Right cardiac atrium (tissue), 5 donors: Measurements from ENCODE around the gene MZB1. TPM values are rescaled to one million over a fixed set of nuclear protein-coding genes. Genes with fewer than 3 reads are reported as not detected.
"Not testable (repeated sequence)": the region's sequence is repeated elsewhere in the genome, so short reads cannot be mapped to it uniquely, and the experiment has no call there.

Source experiments
- ATAC-seq, 2 donors: fragments of 200-7000 bp; cut with Tn5 transposase; one replicate each; pipeline versions ENCODE4 v1.8.0 to v1.9.1; 2020; ENCODE audit warnings: moderate library complexity in 2 of 2, mild to moderate bottlenecking in 1 of 2
- DNase-seq, 3 donors: peaks; one replicate each; pipeline ENCODE4 v3.0.0-alpha.2; 2020
- H3K27ac ChIP-seq: one replicate; pipeline ENCODE4 v1.5.1; 2013; ENCODE audit warnings: mild to moderate bottlenecking, low read length, control low read depth, moderate library complexity
- H3K27me3 ChIP-seq: one replicate; pipeline ENCODE4 v1.6.1; 2013; ENCODE audit not compliant: control insufficient read depth, insufficient read depth
- H3K4me1 ChIP-seq: one replicate; pipeline ENCODE4 v1.6.1; 2013; ENCODE audit warnings: low read length; ENCODE audit not compliant: control insufficient read depth, insufficient read depth
- H3K4me3 ChIP-seq: one replicate; pipeline ENCODE4 v1.5.1; 2013; ENCODE audit warnings: low read length, control low read depth
- H3K9me3 ChIP-seq: one replicate; pipeline ENCODE4 v1.6.1; 2013; ENCODE audit warnings: low read length; ENCODE audit not compliant: control insufficient read depth
- WGBS: extraction: QIAGEN DNeasy Blood & Tissue Kit; methylation state at CpG from one replicate; pipeline ENCODE4 v1.1.7; 2013; 5-methylcytosine and 5-hydroxymethylcytosine counted together
- intact Hi-C, 4 donors: fragments of 100-400 bp; cut with DNase I; formaldehyde crosslinking; loops; one replicate each; pipeline versions ENCODE4 v1.11.0 to v1.14.0; 2022 to 2023
- polyA plus RNA-seq: library from polyadenylated mRNA; stranded (reverse); fragments of 200-250 nt; gene quantifications from one replicate; pipeline ENCODE4 v1.2.3, GENCODE V29; 2013
- total RNA-seq, 4 donors: library from RNA; stranded (reverse); fragmentation: NEBNext Ultra II Directional; extraction: Animal tissue kit (Norgen Biotek cat#: 25700); gene quantifications; one replicate each; pipeline ENCODE4 v1.2.1, GENCODE V29; 2021
- donor health status: healthy with polysubstance abuse.
- donor health status: DM: no; HTN: yes; CAD: no.
- donor health status: DM: no; HTN: no; CAD: no.
- donor health status: DM: no; HTN: yes; CAD: no; lungs with severe emphysema.
- donor health status: DM: yes; HTN: yes; CAD: no.

MZB1 gene
- total and polyA plus RNA-seq, 5 donors, result 0.38 to 1.8 (median 0.99) TPM

- intact Hi-C loops, DNase-seq, H3K9me3 ChIP-seq, H3K27ac ChIP-seq, H3K4me1 ChIP-seq, H3K4me3 ChIP-seq, H3K27me3 ChIP-seq, ATAC-seq: not testable (repeated sequence)
- 95% methylated on average over 8 of the region's 8 CpGs for WGBS
These were observed 44.3 kb downstream of the MZB1 start for GRCh38 chr5:139345442-139345841.

DNA sequence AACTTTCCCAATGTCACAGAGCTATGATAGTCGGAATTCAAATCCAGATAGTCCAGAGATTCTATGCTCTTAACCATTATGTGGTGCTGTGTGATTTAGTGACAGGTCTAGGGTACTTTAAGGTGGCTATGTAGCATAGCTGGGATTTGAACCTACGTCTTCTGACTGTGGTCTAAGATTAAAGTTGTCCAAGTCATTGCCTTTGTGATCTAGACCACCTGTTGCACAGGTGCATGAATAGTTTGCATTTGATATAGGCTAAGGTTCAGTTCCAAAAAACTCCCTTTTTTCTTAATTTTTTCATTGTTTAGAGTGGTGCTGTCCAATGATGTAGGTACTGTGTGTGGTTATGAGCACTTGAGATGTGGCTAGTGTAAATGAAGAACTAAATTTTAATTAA is 45.5 kb downstream of the MZB1 start:
- no peak for ATAC-seq
- Histone ChIP-seq H3K4me1 (peaks cover 4% of the 10 kb centered on the region), H3K27ac (no peak overlapping the region), H3K4me3 (no peak overlapping the region), H3K9me3 (no peaks in the 10 kb centered on the region), H3K27me3 (no peaks in the 10 kb centered on the region)
- DNase-seq, result no peak
- intact Hi-C loops, result no loop called here
- 76% methylated on average over 2 of the region's 2 CpGs for WGBS

- H3K27me3 ChIP-seq, result no peaks in the 10 kb centered on the region
- no peak overlapping the region for H3K27ac ChIP-seq
- DNase-seq (no peak), ATAC-seq (no peak)
- peak overlapping the region; percentile 65 for H3K4me3 ChIP-seq
- H3K9me3 ChIP-seq, result no peaks in the 10 kb centered on the region
- H3K4me1 ChIP-seq, result peaks cover 2% of the 10 kb centered on the region
- WGBS, result 80% methylated on average over 9 of the region's 9 CpGs
- intact Hi-C loops, result no loop called here
These were observed 46.2 kb downstream of the MZB1 start for GRCh38 chr5:139343476-139343875.

DNA sequence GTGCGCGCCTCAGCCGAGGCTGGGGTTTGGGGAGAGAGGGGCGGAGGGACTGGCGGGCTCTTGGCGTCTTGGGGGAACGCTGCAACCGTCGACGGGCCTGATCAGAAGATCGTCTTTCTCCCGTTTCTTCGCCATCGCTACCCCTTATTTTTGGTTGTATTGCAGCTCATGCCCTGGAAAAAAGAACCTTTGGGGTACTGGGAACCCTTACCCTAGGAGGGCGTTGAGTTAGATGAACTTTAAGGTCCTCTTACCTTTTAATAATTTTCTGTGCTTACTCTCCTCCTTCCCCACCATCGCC is 47.3 kb downstream of the MZB1 start:
- DNase-seq (no peak), ATAC-seq (no peak)
- no peaks in the 10 kb centered on the region for H3K9me3 ChIP-seq
- H3K27me3 ChIP-seq, result no peaks in the 10 kb centered on the region
- H3K27ac ChIP-seq, result peak overlapping the region; percentile 85
- intact Hi-C loops, result no loop called here
- peak overlapping the region; percentile 65 for H3K4me3 ChIP-seq
- H3K4me1 ChIP-seq, result peaks cover 2% of the 10 kb centered on the region
- under 1% methylated on average over 16 of the region's 16 CpGs for WGBS

DNA sequence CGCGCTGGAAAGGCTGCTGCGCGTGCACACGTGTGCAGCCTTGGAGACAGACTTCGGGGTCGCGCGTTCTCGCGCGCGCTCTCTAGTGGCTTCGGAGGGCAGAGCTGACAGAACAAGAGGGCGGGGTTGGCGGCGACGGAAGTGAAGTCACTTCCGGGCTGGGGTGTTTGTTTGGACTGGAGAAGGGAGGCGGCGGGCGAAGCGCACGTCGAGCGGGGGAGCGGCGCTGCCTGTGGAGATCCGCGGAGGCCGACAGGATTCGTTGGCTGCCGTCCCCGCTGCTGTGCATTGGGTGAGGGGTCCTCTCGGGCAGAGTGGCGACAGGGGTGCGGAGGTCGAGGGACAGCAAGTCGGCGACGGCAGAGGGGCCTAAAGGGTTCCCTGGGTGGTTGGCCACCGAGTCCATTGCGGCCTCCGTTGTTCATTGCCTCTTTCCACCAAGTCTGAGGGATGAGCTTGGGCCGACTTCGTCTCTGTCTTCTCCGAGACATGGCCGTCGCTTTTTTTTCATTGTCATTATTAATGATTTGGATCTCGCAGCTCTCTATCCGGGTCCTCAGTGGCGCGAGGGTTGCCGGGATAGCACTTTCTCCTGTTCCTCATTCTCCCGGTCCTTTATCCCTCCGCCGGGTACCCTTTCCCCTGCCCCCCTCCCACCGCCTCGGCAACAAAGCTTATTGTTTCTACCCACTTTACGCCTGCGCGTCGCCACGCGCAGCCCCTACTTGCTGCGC is 47.9 kb downstream of the MZB1 start, which contains the start of gene PAIP2:
Gene PAIP2 (plus strand): TSS at position 166 of the 734 bp plus-strand sequence. CDS start 21,931 bp downstream, outside the sequence.
- Histone ChIP-seq H3K4me1 (peaks cover 2% of the 10 kb centered on the region), H3K27me3 (no peaks in the 10 kb centered on the region), H3K4me3 (peak within 1 kb of the TSS; percentile 65), H3K9me3 (no peaks in the 10 kb centered on the region), H3K27ac (peak within 1 kb of the TSS; percentile 85)
- under 1% methylated on average over 66 of the region's 66 CpGs for WGBS
- ATAC-seq (peak; percentile 97), DNase-seq (peak; percentile 99 to 100 (median 99))
- intact Hi-C loops, result no loop called here

DNA sequence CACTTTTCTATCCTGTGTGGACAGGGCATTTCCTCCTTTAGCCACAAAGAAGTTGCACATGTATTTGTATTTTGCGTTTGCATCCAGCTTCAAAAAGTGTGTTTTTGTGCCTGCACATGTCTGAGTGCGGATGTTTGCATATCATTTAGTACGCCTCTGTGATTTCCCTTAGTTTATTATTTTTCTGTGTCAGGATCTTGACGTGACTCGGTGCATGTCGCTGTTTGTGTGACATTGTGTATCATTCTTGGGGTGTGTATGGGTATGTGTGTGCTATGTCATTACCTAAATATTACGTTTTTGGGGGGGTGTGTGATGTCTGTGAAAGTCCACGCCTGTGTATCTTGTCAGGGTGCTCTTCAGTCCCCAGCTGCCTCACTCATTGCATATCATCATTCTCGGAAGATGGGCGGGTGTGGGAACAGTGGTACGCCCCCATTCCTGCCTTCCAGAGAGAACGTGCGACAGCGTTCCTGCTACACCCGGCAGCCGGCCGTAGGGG is 48.5 kb downstream of the MZB1 start:
- Histone ChIP-seq H3K4me3 (peak overlapping the region; percentile 42), H3K27ac (no peak overlapping the region), H3K27me3 (no peaks in the 10 kb centered on the region), H3K9me3 (no peaks in the 10 kb centered on the region), H3K4me1 (peaks cover 2% of the 10 kb centered on the region)
- intact Hi-C loops, result no loop called here
- WGBS, result 2% methylated on average over 17 of the region's 17 CpGs
- DNase-seq (no peak), ATAC-seq (no peak)

- Histone ChIP-seq H3K4me1 (peaks cover 2% of the 10 kb centered on the region), H3K27me3 (no peaks in the 10 kb centered on the region), H3K27ac (no peak overlapping the region), H3K4me3 (no peak overlapping the region), H3K9me3 (no peaks in the 10 kb centered on the region)
- ATAC-seq (no peak), DNase-seq (no peak)
- WGBS, result 88% methylated on average over 2 of the region's 2 CpGs
- intact Hi-C loops, result no loop called here
These were observed 49.7 kb downstream of the MZB1 start for GRCh38 chr5:139340051-139340450.

Other genes with a start within 250 kb of the MZB1 start
- gene SIL1, start 191.5 kb downstream of the MZB1 start, total RNA-seq, result 10 to 100 TPM; 43.4 to 51.6 (median 43.7) TPM
- gene SIL1, start 191.5 kb downstream of the MZB1 start, polyA plus RNA-seq, result 44.4 TPM
- gene MATR3, start 96.2 kb downstream of the MZB1 start, total RNA-seq, result 100 to 1,000 TPM; 144 to 162 (median 147) TPM
- gene MATR3, start 96.2 kb downstream of the MZB1 start, polyA plus RNA-seq, result 151 TPM
- 100 to 1,000 TPM; 125 to 158 (median 142) TPM for gene PAIP2, start 48.1 kb downstream of the MZB1 start, total RNA-seq
- 183 TPM for gene PAIP2, start 48.1 kb downstream of the MZB1 start, polyA plus RNA-seq
- gene SLC23A1, start 6.6 kb downstream of the MZB1 start, total RNA-seq, result not detected
- gene SLC23A1, start 6.6 kb downstream of the MZB1 start, polyA plus RNA-seq, result 0.18 TPM
- gene PROB1, start 5.2 kb upstream of the MZB1 start, total RNA-seq, result 10 to 100 TPM; 24.8 to 38.5 (median 33.0) TPM
- 22.2 TPM for gene PROB1, start 5.2 kb upstream of the MZB1 start, polyA plus RNA-seq
- gene SPATA24, start 14.2 kb upstream of the MZB1 start, total RNA-seq, result 10 to 100 TPM in 3 of 4 donors, 1 to 10 TPM in 1; 9.8 to 25.4 (median 14.4) TPM
- 34.6 TPM for gene SPATA24, start 14.2 kb upstream of the MZB1 start, polyA plus RNA-seq
- gene DNAJC18, start 49.6 kb upstream of the MZB1 start, total RNA-seq, result 10 to 100 TPM; 14.0 to 24.9 (median 15.2) TPM
- gene DNAJC18, start 49.6 kb upstream of the MZB1 start, polyA plus RNA-seq, result 5.6 TPM
- gene ECSCR, start 72.8 kb upstream of the MZB1 start, total RNA-seq, result 10 to 100 TPM; 19.9 to 38.3 (median 21.2) TPM
- 25.3 TPM for gene ECSCR, start 72.8 kb upstream of the MZB1 start, polyA plus RNA-seq
- gene SMIM33, start 81.1 kb upstream of the MZB1 start, total RNA-seq, result not detected
- not detected for gene SMIM33, start 81.1 kb upstream of the MZB1 start, polyA plus RNA-seq
- 100 to 1,000 TPM in 1 of 4 donors, 10 to 100 TPM in 3; 79.7 to 125 (median 93.8) TPM for gene STING1, start 92.8 kb upstream of the MZB1 start, total RNA-seq
- 47.9 TPM for gene STING1, start 92.8 kb upstream of the MZB1 start, polyA plus RNA-seq
- gene UBE2D2, start 171.4 kb upstream of the MZB1 start, total RNA-seq, result 100 to 1,000 TPM; 112 to 138 (median 120) TPM
- 111 TPM for gene UBE2D2, start 171.4 kb upstream of the MZB1 start, polyA plus RNA-seq